ENCODE results near the gene SACM1L.

Gene SACM1L

DNA sequence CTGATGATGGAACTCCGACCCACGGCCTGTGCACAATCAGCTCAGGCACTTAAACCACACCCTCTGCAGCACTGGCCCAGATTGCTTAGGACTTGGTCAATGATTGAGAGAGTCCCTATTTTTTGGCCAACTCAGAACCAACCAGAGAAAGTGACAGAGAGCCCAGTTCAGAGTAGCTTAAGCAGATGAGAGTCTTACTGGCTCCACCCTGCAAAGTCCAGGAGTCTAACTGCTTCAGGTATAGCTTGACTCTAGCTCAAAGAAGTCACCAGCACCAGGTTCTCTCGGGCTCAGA, 87.1 kb downstream of the SACM1L start:
- DNase-seq (ENCODE audit: low read depth) = no peak
- TF ChIP-seq, protein P1, sequence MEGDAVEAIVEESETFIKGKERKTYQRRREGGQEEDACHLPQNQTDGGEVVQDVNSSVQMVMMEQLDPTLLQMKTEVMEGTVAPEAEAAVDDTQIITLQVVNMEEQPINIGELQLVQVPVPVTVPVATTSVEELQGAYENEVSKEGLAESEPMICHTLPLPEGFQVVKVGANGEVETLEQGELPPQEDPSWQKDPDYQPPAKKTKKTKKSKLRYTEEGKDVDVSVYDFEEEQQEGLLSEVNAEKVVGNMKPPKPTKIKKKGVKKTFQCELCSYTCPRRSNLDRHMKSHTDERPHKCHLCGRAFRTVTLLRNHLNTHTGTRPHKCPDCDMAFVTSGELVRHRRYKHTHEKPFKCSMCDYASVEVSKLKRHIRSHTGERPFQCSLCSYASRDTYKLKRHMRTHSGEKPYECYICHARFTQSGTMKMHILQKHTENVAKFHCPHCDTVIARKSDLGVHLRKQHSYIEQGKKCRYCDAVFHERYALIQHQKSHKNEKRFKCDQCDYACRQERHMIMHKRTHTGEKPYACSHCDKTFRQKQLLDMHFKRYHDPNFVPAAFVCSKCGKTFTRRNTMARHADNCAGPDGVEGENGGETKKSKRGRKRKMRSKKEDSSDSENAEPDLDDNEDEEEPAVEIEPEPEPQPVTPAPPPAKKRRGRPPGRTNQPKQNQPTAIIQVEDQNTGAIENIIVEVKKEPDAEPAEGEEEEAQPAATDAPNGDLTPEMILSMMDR (IDR thresholded peaks at IDR 0.05; ENCODE audit: control insufficient read depth, insufficient read depth, low read depth, low read length, missing control alignments) = no peak
- no peak overlapping the region for H3K4me3 ChIP-seq (ENCODE audit: control insufficient read depth, low read depth, low read length)

GRCh38 chr3:45776611-45777010, 87.4 kb downstream of the SACM1L start:
- H3K4me3 ChIP-seq (ENCODE audit: control insufficient read depth, low read depth, low read length) = no peak overlapping the region
- TF ChIP-seq, protein P1 (IDR thresholded peaks at IDR 0.05; ENCODE audit: control insufficient read depth, insufficient read depth, low read depth, low read length, missing control alignments) = no peak
- DNase-seq (ENCODE audit: low read depth) = no peak

DNA sequence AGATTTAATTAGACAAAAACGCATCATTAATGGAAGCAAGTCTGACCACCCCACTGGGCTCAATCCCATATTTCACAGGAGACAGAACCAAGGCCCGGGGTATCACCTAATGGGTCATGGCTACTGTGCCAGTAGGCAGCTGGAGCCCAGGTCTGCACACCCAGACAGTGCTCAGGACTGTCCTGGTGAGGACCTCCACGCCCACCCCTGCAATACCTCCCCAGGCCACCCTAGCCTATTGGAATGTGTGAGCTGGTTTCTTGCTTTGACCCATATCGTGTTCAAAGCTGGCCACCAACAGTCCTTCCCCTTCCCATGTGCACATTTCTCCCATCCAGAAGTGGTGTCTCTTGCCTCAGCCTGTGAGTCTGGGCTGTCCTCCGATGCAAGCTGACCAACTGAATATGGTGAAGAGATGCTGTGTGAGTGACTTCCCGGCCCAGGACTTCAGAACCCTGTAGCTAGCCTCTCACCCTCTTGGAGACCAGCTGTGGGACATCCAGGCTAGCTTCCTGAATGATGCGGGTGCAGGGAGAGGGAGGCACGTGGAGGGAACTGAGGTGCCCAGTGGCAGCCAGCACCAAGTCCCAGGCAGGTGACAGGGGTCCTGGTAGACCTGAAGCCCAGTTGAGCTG, 88.0 kb downstream of the SACM1L start:
- TF ChIP-seq, protein P1 (IDR thresholded peaks at IDR 0.05; ENCODE audit: control insufficient read depth, insufficient read depth, low read depth, low read length, missing control alignments) = no peak
- no peak for DNase-seq (ENCODE audit: low read depth)
- H3K4me3 ChIP-seq (ENCODE audit: control insufficient read depth, low read depth, low read length) = no peak overlapping the region

DNA sequence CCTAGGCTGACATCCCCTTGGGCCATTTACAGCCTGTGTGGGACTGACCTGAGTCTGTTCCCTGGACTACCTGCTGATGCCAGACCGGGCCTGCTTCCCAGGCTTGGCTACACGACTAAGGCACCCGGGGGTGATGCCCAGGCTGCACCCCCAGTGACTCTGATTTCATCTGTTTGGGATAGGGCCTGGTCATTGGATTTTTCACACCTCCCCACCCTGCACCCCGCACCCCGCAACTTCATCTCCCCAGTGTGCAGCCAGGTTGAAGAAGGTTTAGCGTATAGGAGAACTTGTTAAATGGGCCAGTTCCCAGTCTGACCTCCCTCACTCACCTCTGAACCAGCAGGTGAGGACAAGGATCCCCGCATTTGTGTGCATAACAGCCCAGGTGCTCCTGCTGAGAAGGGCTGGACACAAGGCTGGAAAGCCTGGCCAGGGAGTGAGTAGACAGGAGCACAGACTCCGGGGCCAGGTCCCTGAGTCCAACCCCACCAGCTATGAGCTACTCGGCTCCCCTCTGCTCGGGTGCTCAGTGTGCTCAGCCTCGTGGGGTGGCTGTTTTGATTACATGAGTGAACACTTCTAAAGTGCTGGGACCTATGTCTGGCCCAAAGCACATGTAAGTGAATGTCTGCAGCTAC, 88.7 kb downstream of the SACM1L start:
- no peak for DNase-seq (ENCODE audit: low read depth)

GRCh38 chr3:45778761-45779201, 89.6 kb downstream of the SACM1L start:
- TF ChIP-seq, protein P1 (IDR thresholded peaks at IDR 0.05; ENCODE audit: control insufficient read depth, insufficient read depth, low read depth, low read length, missing control alignments) = no peak
- no peak for DNase-seq (ENCODE audit: low read depth)
- no peak overlapping the region for H3K4me3 ChIP-seq (ENCODE audit: control insufficient read depth, low read depth, low read length)

More for the DNA sequence above, 88.7 kb downstream of the SACM1L start:
- no peak overlapping the region for H3K4me3 ChIP-seq (ENCODE audit: control insufficient read depth, low read depth, low read length)
- TF ChIP-seq, protein P1 (IDR thresholded peaks at IDR 0.05; ENCODE audit: control insufficient read depth, insufficient read depth, low read depth, low read length, missing control alignments) = no peak

DNA sequence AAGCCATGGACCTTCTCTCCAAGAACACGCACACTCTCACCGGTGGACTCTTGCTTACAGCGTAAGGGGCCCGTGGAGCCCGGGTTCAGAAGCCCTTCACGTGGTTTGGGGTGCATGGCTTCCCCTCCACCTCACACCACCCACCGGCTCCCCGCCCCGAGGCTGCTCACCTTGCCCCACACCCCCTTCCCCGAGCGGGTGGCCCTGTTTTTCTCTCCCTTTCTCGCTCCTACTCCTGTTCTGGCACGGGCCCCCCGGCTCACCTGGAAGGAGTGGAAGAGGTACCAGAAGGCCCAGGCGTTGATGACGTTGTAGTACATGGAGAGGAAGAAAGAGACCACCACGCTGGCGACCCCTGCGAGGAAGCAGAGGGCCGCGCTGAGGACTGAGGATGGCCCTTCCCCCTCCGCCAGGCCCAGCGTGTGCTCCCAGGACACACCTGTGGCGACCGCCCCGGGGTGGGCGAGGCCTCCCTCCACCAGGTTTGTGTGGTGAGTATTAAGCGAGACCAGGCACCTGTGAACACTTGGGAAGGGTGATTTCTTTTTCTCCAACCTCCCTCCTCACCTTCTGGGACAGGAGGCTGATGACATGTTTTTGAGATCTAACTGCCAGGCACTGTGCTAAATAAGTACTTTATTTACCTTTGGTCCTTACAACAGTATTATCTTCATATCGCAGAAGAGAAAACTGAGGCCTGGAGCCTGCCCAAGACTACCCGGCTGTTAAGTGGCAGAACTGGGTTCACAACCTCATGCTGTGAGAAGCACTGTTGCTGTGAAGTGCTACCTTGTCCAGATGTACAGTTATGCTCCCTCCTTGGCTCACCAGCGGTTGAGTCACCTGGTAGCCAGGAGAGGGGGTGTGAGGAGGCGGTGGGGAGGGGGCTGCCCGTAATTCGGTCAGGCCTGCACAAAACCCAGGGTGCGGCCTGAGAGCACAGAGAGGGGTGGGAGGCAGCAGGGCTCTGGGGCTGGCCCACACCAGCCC, 90.8 kb downstream of the SACM1L start:
- TF ChIP-seq, protein P1 (IDR thresholded peaks at IDR 0.05; ENCODE audit: control insufficient read depth, insufficient read depth, low read depth, low read length, missing control alignments) = no peak
- DNase-seq (ENCODE audit: low read depth) = no peak

More for the DNA sequence above, 90.8 kb downstream of the SACM1L start:
- no peak overlapping the region for H3K4me3 ChIP-seq (ENCODE audit: control insufficient read depth, low read depth, low read length)

All from AG09309 (cell line).